H1 (cell line): Measurements from ENCODE around the gene ACTA2. TPM values are rescaled to one million over a fixed set of nuclear protein-coding genes. Genes with fewer than 3 reads are reported as not detected.

Experiments used
- CBX5 ChIP-seq: fragments of 300-800, 300-1000 bp; sonication (generic); IDR thresholded peaks from 2 replicates; pipeline ENCODE4 v1.7.1; 2016; ENCODE audit warnings: antibody characterized with exemption, low read length, low read depth
- CBX8 ChIP-seq: fragments of 300-800, 300-1000 bp; sonication (generic); IDR thresholded peaks from 2 replicates; pipeline ENCODE4 v1.7.1; 2016; ENCODE audit warnings: low read depth, low read length, borderline replicate concordance
- FOSL1 ChIP-seq: IDR thresholded peaks from 2 replicates; pipeline ENCODE4 v1.6.1; 2011; ENCODE audit warnings: mild to moderate bottlenecking, low read depth, low read length, moderate library complexity; ENCODE audit not compliant: insufficient read depth
- JUN ChIP-seq: IDR thresholded peaks from 2 replicates; pipeline ENCODE4 v1.6.1; 2011; ENCODE audit warnings: low read depth, mild to moderate bottlenecking, improper control_type of control experiment, low read length
- JUND ChIP-seq: IDR thresholded peaks from 2 replicates; pipeline ENCODE4 v1.6.1; 2011; ENCODE audit warnings: mild to moderate bottlenecking, improper control_type of control experiment, low read length
- KDM1A ChIP-seq: fragments of 200-600, 300-600 bp; sonication (generic); IDR thresholded peaks from 2 replicates; pipeline ENCODE4 v1.7.1; 2016; ENCODE audit warnings: mild to moderate bottlenecking, low read length, borderline replicate concordance
- NRF1 ChIP-seq: IDR thresholded peaks from 2 replicates; pipeline ENCODE4 v1.6.1; 2011; ENCODE audit warnings: mild to moderate bottlenecking, low read depth, low read length, improper control_type of control experiment
- POLR2AphosphoS5 ChIP-seq: IDR thresholded peaks from 2 replicates; pipeline ENCODE4 v1.6.1; 2011; ENCODE audit warnings: low read depth, low read length
- SIN3A ChIP-seq, 2 experiments: IDR thresholded peaks in 1 of 2; conservative IDR thresholded peaks in 1 of 2; 2 replicates each; pipeline ENCODE4 v1.6.1; 2011 to 2012; ENCODE audit warnings: low read length in 2 of 2, improper control_type of control experiment in 1 of 2, low read depth in 1 of 2, mild to moderate bottlenecking in 1 of 2
- SUZ12 ChIP-seq: fragments of 200-600 bp; sonication (generic); IDR thresholded peaks from 2 replicates; pipeline ENCODE4 v1.6.1; 2012; ENCODE audit warnings: mild to moderate bottlenecking, inconsistent platforms, low read length, moderate library complexity, mixed read lengths
- TAF1 ChIP-seq: IDR thresholded peaks from 2 replicates; pipeline ENCODE4 v1.6.1; 2011; ENCODE audit warnings: mild to moderate bottlenecking, low read depth, low read length
- TAF7 ChIP-seq: optimal IDR thresholded peaks from 2 replicates; pipeline ENCODE3; 2011; ENCODE audit warnings: low read depth, mild to moderate bottlenecking, inconsistent platforms, low read length, moderate library complexity, borderline replicate concordance
- ZNF274 ChIP-seq: IDR thresholded peaks from 2 replicates; pipeline ENCODE4 v1.7.0; 2012; ENCODE audit warnings: low read length, borderline replicate concordance; ENCODE audit errors: extremely low read depth
- polyA plus RNA-seq, 7 experiments: library from polyadenylated mRNA; depleted of rRNA in 3 of 7; stranded (reverse) in 5 of 7; unstranded in 2 of 7; fragments of >200 nt in 5 of 7; fragments of 200-250 nt in 2 of 7; gene quantifications; 1 replicate in 5 of 7; 2 replicates in 1 of 7; 4 replicates in 1 of 7; pipeline versions ENCODE4 v1.2.1 to v1.2.3, GENCODE V29; 2011 to 2013; ENCODE audit warnings: missing spikeins in 2 of 7, mixed read lengths in 2 of 7
- total RNA-seq: library from RNA; stranded (reverse); fragmentation: NEBNext Ultra II Directional; extraction: Animal tissue kit (Norgen Biotek cat#: 25700); gene quantifications from 2 replicates; pipeline ENCODE4 v1.2.1, GENCODE V29; 2021

Gene ACTA2
- total and polyA plus RNA-seq, 2 of the 8 experiments (the other 6 are each of a cell fraction or from before 2014, with no cell fraction given): 3.5 to 8.9 TPM

- TF ChIP-seq KDM1A (no peak), TAF7 (peak; percentile 64), CBX8 (no peak), JUN (no peak), SUZ12 (no peak), CBX5 (no peak), JUND (no peak), NRF1 (no peak), FOSL1 (no peak), TAF1 (0 out of 2 replicates have a peak, but pooled peaks have one; percentile 42), ZNF274 (no peak), SIN3A (conservative IDR thresholded peaks at IDR 0.05 in 1 of 2, IDR thresholded peaks at IDR 0.05 in 1 of 2; ENCODE audit: low read depth in 1 of 2, low read length in 2 of 2) (0 out of 4 replicates have a peak, but pooled peaks of 1 of the 2 experiments have one; percentile 10), POLR2AphosphoS5 (no peak)
Observed at GRCh38 chr10:88991161-88991898, 38.8 kb upstream of the ACTA2 start (continued).
